HG02884 (cell line): ENCODE results near the gene CCDC190.
"Not testable (repeated sequence)": the region's sequence is repeated elsewhere in the genome, so short reads cannot be mapped to it uniquely, and the experiment has no call there.

Experiments
- ATAC-seq: cut with Tn5 transposase; IDR thresholded peaks from one replicate; pipeline ENCODE4 v1.9.1; 2021; ENCODE audit warnings: mild to moderate bottlenecking, moderate library complexity; ENCODE audit not compliant: unreplicated experiment

Gene CCDC190

DNA sequence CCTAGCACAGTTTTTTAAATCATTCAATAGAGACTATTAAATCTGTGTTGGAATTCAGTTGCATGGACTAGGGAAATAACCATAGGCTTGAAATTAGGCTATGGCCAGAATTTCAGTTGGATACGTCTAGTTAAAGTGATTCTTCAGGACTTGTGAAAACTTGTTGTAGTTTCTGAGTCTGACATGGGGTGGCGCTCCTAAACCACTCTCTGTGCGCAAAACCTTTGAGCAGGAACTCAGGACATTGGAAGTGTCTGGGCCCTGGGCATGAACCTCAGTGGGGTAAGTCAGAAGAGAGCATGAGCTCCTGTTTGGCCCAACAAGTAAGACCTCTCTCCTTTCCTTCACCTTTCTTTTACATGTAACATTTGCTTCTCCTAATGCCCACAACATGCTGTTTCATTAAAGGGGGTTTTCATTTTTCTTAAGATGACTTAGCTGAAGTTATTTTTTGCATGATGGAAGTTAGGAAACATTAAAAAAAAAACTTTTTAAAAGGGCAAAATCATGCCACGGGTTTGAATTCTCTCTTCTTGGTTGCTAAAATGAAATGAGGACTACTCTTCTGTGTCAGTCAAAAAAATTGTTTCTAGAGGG lies 17.1 kb upstream of the CCDC190 start:
- no peak for ATAC-seq

DNA sequence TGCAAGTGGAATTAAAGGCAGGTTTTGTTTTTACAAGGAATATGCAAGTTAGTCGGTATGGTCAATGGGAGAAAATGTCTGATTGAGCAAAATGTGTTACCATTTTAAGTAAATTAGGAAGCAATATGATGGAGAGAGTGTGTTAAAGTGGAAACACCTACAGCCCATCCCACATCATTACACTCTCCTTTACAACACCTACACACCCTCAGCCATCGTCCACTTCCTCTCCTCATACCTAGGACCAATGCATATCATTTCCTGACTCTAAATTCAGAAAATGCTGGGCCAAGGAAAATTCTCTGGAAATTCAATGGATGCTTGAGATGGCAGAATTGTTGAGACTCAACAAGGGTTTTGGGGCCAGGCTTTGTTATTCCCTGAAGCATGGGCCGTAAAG lies 16.4 kb upstream of the CCDC190 start:
- no peak for ATAC-seq

DNA sequence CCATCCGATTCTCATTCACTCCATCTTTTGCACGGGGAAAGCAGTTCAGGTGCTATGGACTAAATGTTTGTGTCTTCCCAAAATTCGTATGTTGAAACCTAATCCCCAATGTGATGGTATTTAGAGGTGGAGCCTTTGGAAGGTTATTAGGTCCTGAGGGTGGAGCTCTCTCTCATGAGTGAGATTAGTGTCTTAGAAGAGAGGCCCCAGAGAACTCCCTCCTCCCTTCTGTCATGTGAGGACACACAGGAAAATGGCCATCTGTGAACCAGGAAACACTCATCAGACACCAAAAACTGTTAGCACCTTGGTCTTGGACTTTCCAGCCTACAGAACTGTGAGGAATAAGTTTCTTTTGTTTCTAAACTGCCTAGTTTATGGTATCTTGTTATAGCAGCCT lies 15.8 kb upstream of the CCDC190 start:
- ATAC-seq, result no peak

DNA sequence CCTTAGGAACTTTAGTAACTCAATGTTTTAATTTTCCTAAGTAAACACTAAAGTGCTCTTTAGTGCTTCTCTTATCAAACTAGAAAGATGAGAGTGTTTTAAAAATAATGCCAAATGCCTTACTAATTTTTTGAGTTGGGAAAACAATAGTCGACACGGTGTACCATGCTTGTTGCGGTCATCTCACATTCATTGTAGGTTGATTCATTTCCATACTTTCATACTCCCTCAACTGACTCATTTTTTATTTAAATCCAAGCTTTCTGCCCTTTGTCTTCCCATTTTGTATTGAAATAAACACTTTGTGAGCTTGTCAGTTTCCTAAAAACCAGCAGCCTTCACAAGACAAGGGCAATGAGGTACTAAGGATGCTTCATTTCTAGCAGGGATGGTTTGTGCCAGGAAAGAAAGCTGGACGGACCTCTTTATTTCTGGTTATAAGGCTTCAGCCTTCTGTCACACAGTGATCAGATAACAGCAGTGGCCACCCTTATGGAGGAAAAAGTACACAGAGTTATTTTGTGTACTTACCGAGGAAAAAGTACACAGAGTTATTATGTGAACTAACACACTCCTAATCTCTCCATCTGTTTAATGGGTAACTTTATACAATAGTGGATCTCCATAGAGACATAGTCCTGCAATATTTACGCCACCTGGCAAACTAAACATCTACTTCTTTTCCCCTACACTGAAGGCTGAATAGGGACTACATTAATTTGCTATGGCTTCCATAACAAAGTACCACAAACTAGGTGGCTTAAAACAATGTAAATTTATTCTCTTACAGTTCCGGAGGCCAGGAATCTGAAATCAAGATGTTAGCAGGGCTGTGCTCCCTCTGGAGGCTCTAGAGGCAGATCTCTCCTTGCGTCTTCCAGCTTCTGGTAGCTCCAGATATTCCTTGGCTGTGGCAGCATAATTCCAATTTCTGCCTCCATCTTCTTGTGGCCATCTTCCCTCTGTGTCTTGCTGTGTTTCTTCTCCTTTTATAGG lies 13.0 kb upstream of the CCDC190 start:
- no peak for ATAC-seq

DNA sequence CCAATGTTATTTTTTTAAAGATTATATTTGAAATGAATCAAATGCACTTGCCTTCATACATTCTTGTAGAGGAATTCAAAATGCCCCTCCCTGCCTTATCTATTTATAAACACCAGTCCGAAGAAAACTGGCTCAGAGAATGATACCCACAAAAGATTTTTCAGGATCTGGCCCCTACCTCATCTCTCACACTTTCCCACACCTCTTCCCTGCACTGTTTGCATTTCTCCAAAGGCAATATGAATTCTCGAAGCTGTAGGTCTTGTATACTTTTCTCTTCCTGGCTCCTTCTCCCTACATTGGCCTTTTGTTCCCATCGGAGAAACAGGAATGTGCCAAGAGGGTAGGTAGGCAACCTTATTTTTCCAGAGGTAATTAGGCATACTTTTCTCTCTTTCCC lies 12.0 kb upstream of the CCDC190 start:
- no peak for ATAC-seq

DNA sequence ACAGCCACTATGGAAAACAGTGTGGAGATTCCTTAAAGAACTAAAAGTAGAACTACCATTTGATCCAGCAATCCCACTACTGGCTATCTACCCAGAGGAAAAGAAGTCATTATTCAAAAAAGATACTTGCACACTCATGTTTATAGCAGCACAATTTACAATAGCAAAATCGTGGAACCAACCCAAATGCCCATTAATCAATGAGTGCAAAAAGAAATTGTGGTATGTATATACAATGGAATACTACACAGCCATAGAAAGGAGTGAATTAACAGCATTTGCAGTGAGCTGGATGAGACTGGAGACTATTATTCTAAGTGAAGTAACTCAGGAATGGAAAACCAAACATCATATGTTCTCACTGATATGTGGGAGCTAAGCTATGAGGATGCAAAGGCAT lies 10.4 kb upstream of the CCDC190 start:
- ATAC-seq, result not testable (repeated sequence)

DNA sequence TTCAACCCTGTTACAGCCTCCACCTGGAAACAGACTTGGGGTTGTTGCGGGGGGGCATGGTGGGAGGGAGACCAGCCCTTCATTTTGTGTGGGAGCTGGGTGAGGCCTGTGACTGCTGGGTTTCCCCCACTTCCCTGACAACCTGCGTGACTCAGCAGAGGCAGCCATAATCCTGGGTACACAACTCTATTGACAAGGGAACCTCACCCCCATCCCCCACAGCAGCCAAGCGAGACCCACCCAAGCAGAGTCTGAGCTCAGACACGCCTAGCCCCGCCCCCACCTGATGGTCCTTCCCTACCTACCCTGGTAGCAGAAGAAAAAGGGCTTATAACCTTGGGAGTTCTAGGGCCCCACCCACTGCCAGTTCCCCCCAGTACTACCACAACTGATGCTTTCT lies 8.0 kb upstream of the CCDC190 start:
- ATAC-seq, result no peak

DNA sequence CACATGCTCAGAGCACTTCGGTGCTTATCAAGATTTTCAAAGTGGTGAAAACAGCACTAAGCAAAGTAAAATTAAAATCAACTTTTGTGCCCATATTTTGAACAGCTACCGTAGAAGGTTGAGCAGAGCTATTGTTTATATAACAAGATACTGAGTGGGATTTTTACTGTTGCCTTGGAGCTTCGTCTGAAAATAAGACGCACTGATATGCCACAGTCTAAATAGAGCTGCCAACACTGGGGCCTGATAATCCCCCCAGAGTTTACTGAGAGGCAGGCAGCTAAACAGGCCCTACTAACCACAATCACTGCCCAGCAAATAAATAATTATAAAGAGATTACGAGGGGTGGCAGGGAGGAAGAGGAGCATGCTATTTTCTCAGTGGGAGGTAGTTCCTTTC lies 650 bp upstream of the CCDC190 start:
- no peak for ATAC-seq

DNA sequence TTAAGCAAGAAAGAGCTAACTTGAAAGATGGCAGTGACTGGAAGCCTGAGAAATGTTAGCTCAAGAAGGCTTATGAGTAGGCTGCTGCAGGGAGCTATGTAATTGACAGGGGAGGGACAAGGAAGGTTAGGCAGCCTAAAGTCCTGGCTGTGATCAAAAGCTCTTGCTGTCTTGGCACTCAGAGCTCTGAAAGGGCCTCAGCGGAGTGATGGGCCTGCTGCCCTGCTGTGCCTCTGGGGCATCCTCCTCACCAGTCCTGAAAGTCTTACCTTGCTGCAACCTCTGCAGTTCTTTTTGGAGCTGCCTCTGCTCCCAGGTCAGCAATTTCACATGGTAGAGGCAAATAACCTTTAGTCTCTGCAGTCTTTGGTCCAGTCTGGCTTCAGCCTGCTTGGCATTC lies 1.8 kb downstream of the CCDC190 start:
- ATAC-seq, result no peak

DNA sequence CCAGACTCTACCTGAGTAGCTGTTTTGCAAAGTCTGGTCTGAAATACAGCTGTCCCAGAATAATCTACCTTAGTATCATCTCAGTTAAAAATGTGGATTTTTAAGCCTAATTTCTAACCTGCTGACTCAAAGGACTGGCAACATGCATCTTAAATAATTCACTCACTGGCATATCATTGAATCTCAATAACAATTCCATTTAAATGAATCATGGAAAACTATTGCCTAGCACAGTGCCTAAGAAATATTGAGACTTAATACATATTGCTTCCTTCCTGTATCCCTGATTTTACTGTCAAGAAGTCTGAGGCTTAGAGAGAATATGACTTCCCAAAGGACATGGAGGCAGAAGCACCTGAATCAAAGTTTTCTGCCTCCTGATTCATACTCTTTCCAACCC lies 3.1 kb downstream of the CCDC190 start:
- no peak for ATAC-seq

DNA sequence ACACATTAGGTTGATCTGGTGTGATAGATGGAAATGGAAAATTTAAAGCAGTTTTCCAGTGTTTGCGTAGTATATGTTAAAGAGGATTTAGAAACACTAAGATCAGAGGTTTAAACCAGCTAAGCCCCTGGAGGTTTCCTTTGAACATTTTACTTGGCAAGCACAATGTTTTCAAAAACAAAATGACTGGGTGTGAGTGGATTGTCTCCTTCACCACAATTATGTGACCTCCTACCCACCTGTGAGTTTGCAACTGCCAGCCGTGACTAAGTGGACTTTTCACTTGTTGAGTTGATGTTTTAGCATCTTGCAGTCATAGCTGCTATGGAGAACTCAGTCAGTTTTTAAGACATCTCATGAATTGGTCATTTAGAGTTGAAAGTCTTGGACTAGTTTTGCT lies 4.7 kb downstream of the CCDC190 start:
- no peak for ATAC-seq

DNA sequence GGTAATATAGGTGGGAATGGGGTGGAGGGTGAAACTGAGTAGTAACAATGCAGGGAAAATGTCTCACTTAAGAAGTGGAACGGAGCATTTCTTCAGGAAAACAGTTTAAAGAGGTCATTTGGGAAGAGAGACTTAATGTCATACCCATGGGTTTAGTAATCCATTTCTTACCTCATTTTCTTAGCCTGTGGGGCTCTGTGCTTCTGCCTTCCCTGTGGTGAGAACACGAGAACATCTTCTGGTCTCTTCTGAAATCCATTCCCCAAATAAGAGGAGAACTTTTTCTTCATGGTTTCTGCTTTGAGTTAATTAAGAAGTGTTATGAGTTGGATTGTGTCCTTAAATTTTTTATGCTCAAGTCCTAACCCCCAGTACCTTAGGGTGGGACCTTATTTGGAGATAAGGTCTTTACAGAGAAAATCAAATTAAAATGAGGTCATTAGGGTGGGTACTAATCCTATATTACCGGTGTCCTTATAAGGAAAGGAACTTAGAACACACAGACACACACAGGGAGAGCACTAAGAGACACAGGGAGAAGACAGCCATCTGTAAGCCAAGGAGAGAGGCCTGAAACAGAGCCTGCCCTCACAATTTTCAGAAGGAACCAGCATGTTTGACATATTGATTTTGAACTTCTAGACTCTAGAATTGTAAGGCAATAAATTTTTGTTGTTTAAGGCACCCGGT lies 5.4 kb downstream of the CCDC190 start:
- no peak for ATAC-seq

DNA sequence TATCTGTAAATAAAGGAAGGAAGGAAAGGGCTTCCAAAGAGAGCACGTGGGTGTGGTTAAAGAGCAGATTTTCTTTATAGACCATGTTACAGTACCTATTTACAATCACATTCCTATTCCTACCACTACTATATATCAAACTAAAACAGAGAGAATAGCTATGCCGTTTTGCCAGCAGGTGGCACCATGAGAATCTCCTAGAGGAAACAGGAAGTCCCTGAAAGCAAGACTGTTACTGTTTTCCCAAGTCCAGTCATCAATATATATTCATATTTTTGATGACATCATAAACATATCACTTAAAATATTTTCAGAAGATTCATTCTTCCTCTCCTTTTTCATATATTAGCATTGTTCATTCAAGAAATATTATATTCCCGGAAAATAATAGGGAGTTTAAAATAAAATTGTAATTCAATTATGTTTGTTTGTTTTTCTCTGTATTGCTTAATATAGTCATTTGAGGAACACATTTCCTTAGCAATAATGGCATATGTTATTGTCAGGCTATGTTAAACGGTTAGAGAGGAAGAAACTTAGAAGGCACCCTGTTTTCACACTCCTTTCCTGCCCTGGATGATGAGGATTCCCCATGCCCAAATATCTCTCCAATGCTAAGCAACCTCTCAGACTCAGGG lies 6.6 kb downstream of the CCDC190 start:
- ATAC-seq, result peak; percentile 94

DNA sequence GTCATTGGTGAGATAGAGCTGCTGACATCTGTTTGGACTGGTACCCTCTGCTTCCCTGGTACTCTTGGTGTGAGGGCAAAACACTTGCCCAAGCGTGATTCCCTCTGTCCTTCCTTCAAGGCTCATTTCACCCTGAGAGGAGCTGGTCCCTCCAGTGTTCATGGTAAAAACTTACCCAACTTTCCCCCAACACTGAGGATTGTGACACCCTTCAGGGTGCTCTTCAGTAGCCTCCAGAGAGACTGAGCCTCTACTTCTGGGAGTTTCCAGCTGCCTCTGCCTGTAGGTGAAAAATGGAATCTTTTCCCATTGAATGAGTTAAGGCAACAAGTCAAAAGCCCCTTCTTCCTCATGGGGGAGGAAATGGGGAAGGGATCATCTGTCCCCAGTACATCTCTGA lies 9.6 kb downstream of the CCDC190 start:
- ATAC-seq, result no peak

DNA sequence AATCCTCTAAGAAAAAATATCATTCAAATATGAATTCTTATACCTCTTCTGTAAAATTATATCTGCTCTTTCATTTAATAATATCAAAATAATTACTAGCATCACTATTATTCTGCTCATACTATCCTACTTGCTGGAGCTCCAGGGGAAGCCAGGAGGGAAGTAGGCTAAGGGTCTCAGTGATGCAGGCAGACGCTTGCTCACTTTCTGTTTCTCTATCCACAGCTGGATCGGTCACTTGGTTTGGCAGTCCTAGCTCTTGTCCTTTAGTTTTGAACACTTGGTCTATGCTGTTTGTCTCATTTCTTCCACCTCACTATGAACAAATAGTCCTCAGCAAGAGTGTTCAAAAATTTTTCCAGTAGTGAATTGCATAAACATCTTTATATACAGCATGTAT lies 11.3 kb downstream of the CCDC190 start:
- ATAC-seq, result no peak

DNA sequence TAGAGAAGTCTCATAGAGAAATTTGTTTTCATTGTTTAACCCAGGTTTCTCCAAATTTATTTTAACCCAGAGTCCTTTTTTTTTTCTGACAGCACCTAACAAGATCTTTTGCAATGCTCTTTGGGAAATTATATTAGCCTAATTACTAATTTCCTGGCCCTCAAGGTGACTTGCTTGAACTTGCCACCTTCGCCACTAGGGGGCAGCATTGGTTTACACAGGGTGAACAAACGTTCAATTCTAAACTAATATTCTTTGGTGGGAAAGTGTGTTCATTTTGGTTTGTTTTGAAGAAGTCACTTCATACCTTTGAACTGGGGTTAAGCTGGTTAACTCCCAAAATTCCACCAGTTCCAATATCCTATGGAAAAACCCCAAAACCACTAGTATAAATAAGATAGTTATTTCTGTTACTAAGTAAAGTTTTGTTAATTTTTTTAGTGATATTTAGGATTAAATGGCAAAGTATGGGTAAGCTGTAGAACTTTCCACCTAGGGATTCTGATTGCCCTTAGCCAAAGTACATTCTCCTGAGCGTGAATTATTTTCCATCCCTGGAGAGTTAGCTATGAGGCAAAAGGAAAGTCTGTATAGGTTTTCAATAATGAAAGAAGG lies 13.0 kb downstream of the CCDC190 start:
- peak; percentile 65 for ATAC-seq

DNA sequence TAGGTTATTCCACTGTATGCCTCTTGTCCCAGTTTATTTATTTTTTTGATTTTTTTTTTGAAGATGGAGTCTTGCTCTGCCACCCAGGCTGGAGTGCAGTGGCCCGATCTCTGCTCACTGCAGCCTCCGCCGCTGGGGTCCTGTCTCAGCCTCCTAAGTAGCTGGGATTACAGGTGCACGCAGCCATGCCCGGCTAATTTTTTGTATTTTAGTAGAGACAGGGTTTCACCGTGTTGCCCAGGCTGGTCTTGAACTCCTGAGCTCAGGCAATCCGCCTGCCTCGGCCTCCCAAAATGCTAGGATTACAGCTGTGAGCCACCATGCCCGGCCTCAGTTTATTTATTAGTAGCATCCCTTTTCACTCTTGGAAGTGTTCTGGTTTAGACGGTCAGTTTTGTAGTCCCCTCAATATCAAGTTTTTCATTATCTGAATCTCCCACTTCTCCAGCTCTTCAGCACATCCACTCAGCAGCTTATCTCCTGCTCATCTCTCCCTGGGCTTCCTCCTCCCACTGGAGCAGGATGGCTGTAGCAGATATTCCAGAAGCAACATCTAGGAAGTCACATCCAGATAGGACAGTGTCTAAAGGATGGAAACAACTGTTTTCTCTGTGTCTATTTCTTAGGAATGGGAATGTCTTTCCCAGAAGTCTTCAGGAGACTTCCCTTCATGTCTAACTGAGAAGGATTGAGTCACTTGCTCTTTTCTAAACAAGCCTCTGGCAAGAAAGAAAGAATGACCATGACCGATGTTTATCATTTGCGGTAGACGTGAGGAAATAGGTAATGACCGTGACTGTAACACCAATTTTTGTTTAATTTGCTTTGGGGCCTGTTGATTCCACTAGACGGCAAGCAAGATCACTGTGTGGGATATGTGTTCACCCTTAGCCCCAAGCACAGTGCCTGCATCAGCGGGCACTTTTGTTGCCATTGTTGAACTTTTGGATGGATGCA lies 14.4 kb downstream of the CCDC190 start:
- ATAC-seq, result no peak

DNA sequence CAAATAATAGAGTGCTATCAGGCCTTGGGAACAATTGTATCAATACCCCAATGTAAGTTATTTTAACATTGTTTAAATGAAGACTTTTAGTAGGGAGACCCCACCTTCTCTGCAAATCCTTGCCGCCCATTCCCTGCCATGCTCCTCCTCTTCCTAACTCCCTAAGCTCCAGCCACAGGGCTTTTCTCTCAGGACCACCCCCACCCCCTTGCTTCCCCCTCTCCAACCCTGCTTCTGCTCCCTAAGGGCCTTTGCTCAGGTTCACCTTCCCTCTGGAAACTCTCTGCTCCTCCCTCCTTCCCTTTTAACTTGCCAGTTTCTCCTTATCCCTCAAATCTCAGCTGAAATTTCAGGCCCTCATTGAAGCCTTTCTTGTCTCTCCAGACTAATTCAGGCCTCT lies 16.8 kb downstream of the CCDC190 start:
- ATAC-seq, result no peak

DNA sequence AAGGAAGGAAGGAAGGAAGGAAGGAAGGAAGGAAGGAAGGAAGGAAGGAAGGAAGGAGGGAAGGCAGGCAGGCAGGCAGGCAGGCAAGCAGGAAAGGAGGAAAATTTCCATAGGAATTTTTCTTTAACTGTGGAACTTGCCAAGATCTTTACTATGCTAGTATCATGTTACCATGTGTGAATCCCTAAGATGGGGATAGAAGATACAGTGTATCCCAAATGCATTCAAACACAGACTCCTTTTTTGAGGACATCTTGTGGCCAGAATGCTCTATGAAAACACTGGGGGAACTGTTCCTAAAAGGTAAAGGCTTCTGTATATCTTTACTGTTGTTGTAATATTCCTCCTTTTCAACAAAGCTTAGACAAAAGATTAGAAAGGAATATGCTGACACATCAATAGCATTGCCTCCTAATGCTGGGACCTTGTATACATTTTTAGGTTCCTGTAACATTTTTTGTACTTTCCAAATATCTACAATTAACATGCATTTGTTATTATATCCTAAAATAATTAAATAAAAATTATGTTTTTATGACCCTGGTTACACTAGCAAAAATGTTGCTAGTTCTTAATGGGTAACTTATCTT lies 20.6 kb downstream of the CCDC190 start:
- ATAC-seq, result no peak
